Measurements from ENCODE around the gene MUC12.
"Not testable (repeated sequence)": the region's sequence is repeated elsewhere in the genome, so short reads cannot be mapped to it uniquely, and the experiment has no call there.

The MUC12 gene

GRCh38 chr7:101023839-101024238 is 54.5 kb downstream of the MUC12 start:
- in situ Hi-C loops (cut with HindIII; ENCODE audit: low pct_ligation_motif_present, low pct_unique_long_range_greater_than_20kb, low sequenced_read_pairs) = no loop called here
- DNase-seq = no peak

GRCh38 chr7:101031082-101031481 is 61.7 kb downstream of the MUC12 start:
- no peak for DNase-seq
- in situ Hi-C loops (cut with HindIII; ENCODE audit: low pct_ligation_motif_present, low pct_unique_long_range_greater_than_20kb, low sequenced_read_pairs) = no loop called here

- no peak for DNase-seq
- in situ Hi-C loops (cut with HindIII; ENCODE audit: low pct_ligation_motif_present, low pct_unique_long_range_greater_than_20kb, low sequenced_read_pairs) = no loop called here
Observed at GRCh38 chr7:101035941-101036340, 66.6 kb downstream of the MUC12 start.

- DNase-seq; in situ Hi-C loops (cut with HindIII; ENCODE audit: low pct_ligation_motif_present, low pct_unique_long_range_greater_than_20kb, low sequenced_read_pairs): not testable (repeated sequence)
Observed at GRCh38 chr7:101041283-101041682, 71.9 kb downstream of the MUC12 start.

GRCh38 chr7:101058355-101058754 is 89.0 kb downstream of the MUC12 start:
- DNase-seq = peak; percentile 74
- in situ Hi-C loops (cut with HindIII; ENCODE audit: low pct_ligation_motif_present, low pct_unique_long_range_greater_than_20kb, low sequenced_read_pairs) = loop anchor here (10.0 kb wide), 1 partner anchor 174 kb away; the partner anchor contains the start of gene UFSP1

GRCh38 chr7:101059620-101059942 is 90.2 kb downstream of the MUC12 start:
- in situ Hi-C loops (cut with HindIII; ENCODE audit: low pct_ligation_motif_present, low pct_unique_long_range_greater_than_20kb, low sequenced_read_pairs) = loop anchor here (10.0 kb wide), 1 partner anchor 175 kb away; the partner anchor contains the start of gene UFSP1
- no peak for DNase-seq

- in situ Hi-C loops (cut with HindIII; ENCODE audit: low pct_ligation_motif_present, low pct_unique_long_range_greater_than_20kb, low sequenced_read_pairs) = no loop called here
- DNase-seq = no peak
Observed at GRCh38 chr7:101060992-101061391, 91.6 kb downstream of the MUC12 start.

- DNase-seq; in situ Hi-C loops (cut with HindIII; ENCODE audit: low pct_ligation_motif_present, low pct_unique_long_range_greater_than_20kb, low sequenced_read_pairs): not testable (repeated sequence)
Observed at GRCh38 chr7:101064176-101064550, 94.8 kb downstream of the MUC12 start.

GRCh38 chr7:101065162-101065561 is 95.8 kb downstream of the MUC12 start:
- in situ Hi-C loops (cut with HindIII; ENCODE audit: low pct_ligation_motif_present, low pct_unique_long_range_greater_than_20kb, low sequenced_read_pairs); DNase-seq: not testable (repeated sequence)

GRCh38 chr7:101066141-101066832 is 96.9 kb downstream of the MUC12 start:
- DNase-seq = no peak
- in situ Hi-C loops (cut with HindIII; ENCODE audit: low pct_ligation_motif_present, low pct_unique_long_range_greater_than_20kb, low sequenced_read_pairs) = no loop called here

- in situ Hi-C loops (cut with HindIII; ENCODE audit: low pct_ligation_motif_present, low pct_unique_long_range_greater_than_20kb, low sequenced_read_pairs) = no loop called here
- no peak for DNase-seq
Observed at GRCh38 chr7:101066833-101067177, 97.4 kb downstream of the MUC12 start.

GRCh38 chr7:101068401-101068800 is 99.0 kb downstream of the MUC12 start:
- no peak for DNase-seq
- in situ Hi-C loops (cut with HindIII; ENCODE audit: low pct_ligation_motif_present, low pct_unique_long_range_greater_than_20kb, low sequenced_read_pairs) = no loop called here

Measured in ACHN (cell line).